ENCODE data around the gene PLCH1.

Gene PLCH1

GRCh38 chr3:155603302-155603701 is 141.6 kb downstream of the PLCH1 start:
- no peak for DNase-seq

- DNase-seq, result no peak
Measured at GRCh38 chr3:155602307-155602706, 142.6 kb downstream of the PLCH1 start.

- no peak for DNase-seq
Measured at GRCh38 chr3:155598671-155599070, 146.2 kb downstream of the PLCH1 start.

- no peak for DNase-seq
Measured at GRCh38 chr3:155596615-155597014, 148.3 kb downstream of the PLCH1 start.

- DNase-seq, result no peak
Measured at GRCh38 chr3:155595371-155595770, 149.5 kb downstream of the PLCH1 start.

GRCh38 chr3:155594526-155595187 is 150.2 kb downstream of the PLCH1 start:
- peak; percentile 16 for DNase-seq

GRCh38 chr3:155587581-155587980 is 157.3 kb downstream of the PLCH1 start:
- no peak for DNase-seq

GRCh38 chr3:155585384-155585783 is 159.5 kb downstream of the PLCH1 start:
- DNase-seq, result peak; percentile 9

- no peak for DNase-seq
Measured at GRCh38 chr3:155581579-155581978, 163.3 kb downstream of the PLCH1 start.

- DNase-seq, result peak; percentile 40
Measured at GRCh38 chr3:155572085-155572484, 172.8 kb downstream of the PLCH1 start.

- no peak for DNase-seq
Measured at GRCh38 chr3:155568295-155568694, 176.6 kb downstream of the PLCH1 start.

- peak; percentile 50 for DNase-seq
Measured at GRCh38 chr3:155560594-155560993, 184.3 kb downstream of the PLCH1 start.

- no peak for DNase-seq
Measured at GRCh38 chr3:155560135-155560534, 184.7 kb downstream of the PLCH1 start.

- peak; percentile 2 for DNase-seq
Measured at GRCh38 chr3:155556531-155556930, 188.3 kb downstream of the PLCH1 start.

GRCh38 chr3:155555479-155556060 is 189.3 kb downstream of the PLCH1 start:
- DNase-seq, result no peak

- no peak for DNase-seq
Measured at GRCh38 chr3:155554777-155555451, 190.0 kb downstream of the PLCH1 start.

- DNase-seq, result no peak
Measured at GRCh38 chr3:155553780-155554179, 191.1 kb downstream of the PLCH1 start.

GRCh38 chr3:155553326-155553725 is 191.5 kb downstream of the PLCH1 start:
- no peak for DNase-seq

GRCh38 chr3:155550391-155550790 is 194.5 kb downstream of the PLCH1 start:
- DNase-seq, result no peak

- no peak for DNase-seq
Measured at GRCh38 chr3:155549087-155549486, 195.8 kb downstream of the PLCH1 start.

- DNase-seq, result peak; percentile 43
Measured at GRCh38 chr3:155548195-155548594, 196.7 kb downstream of the PLCH1 start.

GRCh38 chr3:155535098-155535497 is 209.8 kb downstream of the PLCH1 start:
- no peak for DNase-seq

- DNase-seq, result no peak
Measured at GRCh38 chr3:155528579-155528978, 216.3 kb downstream of the PLCH1 start.

- DNase-seq, result no peak
Measured at GRCh38 chr3:155525324-155525833, 219.5 kb downstream of the PLCH1 start.

Measured in fibroblast of upper back skin (primary cell).